SK-N-SH treated with all-trans-retinoic acid at 6 μM for 48 hours (cell line): Measurements from ENCODE around the gene PTPRT.

Source experiments
- ATAC-seq: fragments of 200-7000 bp; cut with Tn5 transposase; 3 replicates; pipeline ENCODE4 v1.9.1; 2020; ENCODE audit warnings: mild to moderate bottlenecking, moderate library complexity
- ARNTL ChIP-seq: fragments of 450-650 bp; formaldehyde crosslinking; IDR thresholded peaks from 2 replicates; pipeline ENCODE4 v1.5.0; 2020; ENCODE audit warnings: low read depth, mild to moderate bottlenecking, moderate library complexity, borderline replicate concordance
- BACH2 ChIP-seq: fragments of 250-450 bp; sonication (Bioruptor Pico); IDR thresholded peaks from 2 replicates; pipeline ENCODE4 v1.9.0; 2021; ENCODE audit warnings: mild to moderate bottlenecking, borderline replicate concordance
- CSDC2 ChIP-seq: fragments of 250-450 bp; sonication (Bioruptor Pico); IDR thresholded peaks from 2 replicates; pipeline ENCODE4 v1.5.0; 2020; ENCODE audit warnings: mild to moderate bottlenecking, moderate library complexity
- ESRRG ChIP-seq: fragments of 250-450 bp; sonication (Bioruptor Pico); IDR thresholded peaks from 2 replicates; pipeline ENCODE4 v1.6.1; 2021; ENCODE audit warnings: mild to moderate bottlenecking
- GLIS3 ChIP-seq: fragments of 250-450 bp; sonication (Bioruptor Pico); IDR thresholded peaks from 2 replicates; pipeline ENCODE4 v1.5.0; 2020; ENCODE audit warnings: mild to moderate bottlenecking, moderate library complexity
- ISL1 ChIP-seq: fragments of 250-450 bp; sonication (Bioruptor Pico); IDR thresholded peaks from 2 replicates; pipeline ENCODE4 v2.1.2; 2022; ENCODE audit warnings: mild to moderate bottlenecking, moderate library complexity
- OSR1 ChIP-seq: fragments of 250-450 bp; sonication (Bioruptor Pico); IDR thresholded peaks from 2 replicates; pipeline ENCODE4 v1.8.0; 2022; ENCODE audit warnings: moderate library complexity, mild to moderate bottlenecking, inconsistent platforms
- PPARA ChIP-seq: fragments of 250-450 bp; sonication (Bioruptor Pico); IDR thresholded peaks from 2 replicates; pipeline ENCODE4 v1.5.0; 2020; ENCODE audit warnings: mild to moderate bottlenecking, borderline replicate concordance
- RARB ChIP-seq: fragments of 250-450 bp; sonication (Bioruptor Pico); IDR thresholded peaks from 2 replicates; pipeline ENCODE4 v1.8.0; 2021; ENCODE audit warnings: mild to moderate bottlenecking, moderate library complexity
- SNAI2 ChIP-seq: fragments of 250-450 bp; sonication (Bioruptor Pico); IDR thresholded peaks from 2 replicates; pipeline ENCODE4 v1.5.0; 2020; ENCODE audit warnings: mild to moderate bottlenecking, moderate library complexity
- TCF4 ChIP-seq: fragments of 250-450 bp; sonication (Bioruptor Pico); IDR thresholded peaks from 2 replicates; pipeline ENCODE4 v1.8.0; 2021; ENCODE audit warnings: mild to moderate bottlenecking, moderate library complexity, borderline replicate concordance
- TOX ChIP-seq: fragments of 250-450 bp; sonication (Bioruptor Pico); IDR thresholded peaks from 2 replicates; pipeline ENCODE4 v1.8.0; 2021; ENCODE audit warnings: mild to moderate bottlenecking, moderate library complexity, borderline replicate concordance
- ZC3H10 ChIP-seq: fragments of 250-450 bp; sonication (Bioruptor Pico); IDR thresholded peaks from 2 replicates; pipeline ENCODE4 v1.5.1; 2021; ENCODE audit warnings: mild to moderate bottlenecking, moderate library complexity
- ZFP3 ChIP-seq: fragments of 250-450 bp; sonication (Bioruptor Pico); IDR thresholded peaks from 2 replicates; pipeline ENCODE4 v1.5.0; 2020; ENCODE audit warnings: mild to moderate bottlenecking, moderate library complexity
- ZFP30 ChIP-seq: fragments of 450-650 bp; formaldehyde crosslinking; IDR thresholded peaks from 2 replicates; pipeline ENCODE4 v1.5.0; 2022; ENCODE audit warnings: mild to moderate bottlenecking, moderate library complexity
- ZNF565 ChIP-seq: fragments of 450-650 bp; formaldehyde crosslinking; conservative IDR thresholded peaks from 2 replicates; pipeline ENCODE4 v1.5.0; 2020; ENCODE audit warnings: low read depth, mild to moderate bottlenecking, moderate library complexity
- ZNF70 ChIP-seq: fragments of 450-650 bp; formaldehyde crosslinking; IDR thresholded peaks from 2 replicates; pipeline ENCODE4 v1.5.0; 2020; ENCODE audit warnings: mild to moderate bottlenecking, moderate library complexity
- ZNF8 ChIP-seq: fragments of 450-650 bp; formaldehyde crosslinking; IDR thresholded peaks from 2 replicates; pipeline ENCODE4 v1.5.0; 2020; ENCODE audit warnings: mild to moderate bottlenecking, moderate library complexity
- TF ChIP-seq, protein P1 (sequence below): fragments of 250-450 bp; sonication (Bioruptor Pico); IDR thresholded peaks from 2 replicates; pipeline ENCODE4 v1.5.0; 2020; ENCODE audit warnings: mild to moderate bottlenecking, moderate library complexity
- TF ChIP-seq, protein P2 (sequence below): fragments of 250-450 bp; sonication (Bioruptor Pico); IDR thresholded peaks from 2 replicates; pipeline ENCODE4 v1.5.1; 2020; ENCODE audit warnings: low read depth, mild to moderate bottlenecking, moderate library complexity
- TF ChIP-seq, protein P3 (sequence below): fragments of 250-450 bp; sonication (Bioruptor Pico); IDR thresholded peaks from 2 replicates; pipeline ENCODE4 v1.8.0; 2020; ENCODE audit warnings: mild to moderate bottlenecking, moderate library complexity, borderline replicate concordance
- TF ChIP-seq, protein P4 (sequence below): fragments of 250-450 bp; sonication (Bioruptor Pico); IDR thresholded peaks from 2 replicates; pipeline ENCODE4 v1.8.0; 2021; ENCODE audit warnings: low read depth, mild to moderate bottlenecking, moderate library complexity, borderline replicate concordance
- TF ChIP-seq, protein P5 (sequence below): fragments of 250-450 bp; sonication (Bioruptor Pico); IDR thresholded peaks from 2 replicates; pipeline ENCODE4 v1.5.1; 2021; ENCODE audit warnings: mild to moderate bottlenecking, moderate library complexity

The PTPRT gene

DNA sequence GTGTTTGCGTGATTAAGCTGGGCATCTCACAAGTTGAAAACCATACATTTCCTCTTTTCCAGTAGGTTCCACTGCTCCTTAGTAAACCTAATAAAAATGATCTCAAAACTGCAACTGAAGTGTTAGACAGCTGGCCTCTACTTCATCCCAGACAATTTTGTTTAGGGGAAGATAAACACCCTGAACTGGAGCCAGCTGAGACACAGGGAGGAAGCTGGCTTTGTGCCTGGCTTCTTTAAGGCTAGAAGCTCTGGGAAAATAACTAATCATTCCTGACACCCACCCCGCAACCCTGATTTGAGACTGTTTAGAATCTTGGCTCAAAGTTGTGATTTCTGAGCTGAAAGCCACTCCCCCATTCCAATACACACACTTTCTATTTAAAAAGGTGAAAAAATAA is 11.6 kb downstream of the PTPRT start:
- no peak for TF ChIP-seq ISL1 (CRISPR knock-in tag)
- TF ChIP-seq, protein P1, sequence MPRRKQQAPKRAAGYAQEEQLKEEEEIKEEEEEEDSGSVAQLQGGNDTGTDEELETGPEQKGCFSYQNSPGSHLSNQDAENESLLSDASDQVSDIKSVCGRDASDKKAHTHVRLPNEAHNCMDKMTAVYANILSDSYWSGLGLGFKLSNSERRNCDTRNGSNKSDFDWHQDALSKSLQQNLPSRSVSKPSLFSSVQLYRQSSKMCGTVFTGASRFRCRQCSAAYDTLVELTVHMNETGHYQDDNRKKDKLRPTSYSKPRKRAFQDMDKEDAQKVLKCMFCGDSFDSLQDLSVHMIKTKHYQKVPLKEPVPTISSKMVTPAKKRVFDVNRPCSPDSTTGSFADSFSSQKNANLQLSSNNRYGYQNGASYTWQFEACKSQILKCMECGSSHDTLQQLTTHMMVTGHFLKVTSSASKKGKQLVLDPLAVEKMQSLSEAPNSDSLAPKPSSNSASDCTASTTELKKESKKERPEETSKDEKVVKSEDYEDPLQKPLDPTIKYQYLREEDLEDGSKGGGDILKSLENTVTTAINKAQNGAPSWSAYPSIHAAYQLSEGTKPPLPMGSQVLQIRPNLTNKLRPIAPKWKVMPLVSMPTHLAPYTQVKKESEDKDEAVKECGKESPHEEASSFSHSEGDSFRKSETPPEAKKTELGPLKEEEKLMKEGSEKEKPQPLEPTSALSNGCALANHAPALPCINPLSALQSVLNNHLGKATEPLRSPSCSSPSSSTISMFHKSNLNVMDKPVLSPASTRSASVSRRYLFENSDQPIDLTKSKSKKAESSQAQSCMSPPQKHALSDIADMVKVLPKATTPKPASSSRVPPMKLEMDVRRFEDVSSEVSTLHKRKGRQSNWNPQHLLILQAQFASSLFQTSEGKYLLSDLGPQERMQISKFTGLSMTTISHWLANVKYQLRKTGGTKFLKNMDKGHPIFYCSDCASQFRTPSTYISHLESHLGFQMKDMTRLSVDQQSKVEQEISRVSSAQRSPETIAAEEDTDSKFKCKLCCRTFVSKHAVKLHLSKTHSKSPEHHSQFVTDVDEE, result no peak
- TF ChIP-seq, protein P2, sequence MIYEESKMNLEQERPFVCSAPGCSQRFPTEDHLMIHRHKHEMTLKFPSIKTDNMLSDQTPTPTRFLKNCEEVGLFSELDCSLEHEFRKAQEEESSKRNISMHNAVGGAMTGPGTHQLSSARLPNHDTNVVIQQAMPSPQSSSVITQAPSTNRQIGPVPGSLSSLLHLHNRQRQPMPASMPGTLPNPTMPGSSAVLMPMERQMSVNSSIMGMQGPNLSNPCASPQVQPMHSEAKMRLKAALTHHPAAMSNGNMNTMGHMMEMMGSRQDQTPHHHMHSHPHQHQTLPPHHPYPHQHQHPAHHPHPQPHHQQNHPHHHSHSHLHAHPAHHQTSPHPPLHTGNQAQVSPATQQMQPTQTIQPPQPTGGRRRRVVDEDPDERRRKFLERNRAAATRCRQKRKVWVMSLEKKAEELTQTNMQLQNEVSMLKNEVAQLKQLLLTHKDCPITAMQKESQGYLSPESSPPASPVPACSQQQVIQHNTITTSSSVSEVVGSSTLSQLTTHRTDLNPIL (CRISPR knock-in tag), result no peak
- no peak for TF ChIP-seq RARB
- TF ChIP-seq ZNF70, result no peak
- TF ChIP-seq CSDC2 (CRISPR knock-in tag), result no peak
- no peak for TF ChIP-seq SNAI2 (CRISPR knock-in tag)
- no peak for TF ChIP-seq ZC3H10 (CRISPR knock-in tag)
- no peak for TF ChIP-seq ZNF8 (CRISPR knock-in tag)
- no peak for TF ChIP-seq TOX (CRISPR knock-in tag)
- TF ChIP-seq, protein P3, sequence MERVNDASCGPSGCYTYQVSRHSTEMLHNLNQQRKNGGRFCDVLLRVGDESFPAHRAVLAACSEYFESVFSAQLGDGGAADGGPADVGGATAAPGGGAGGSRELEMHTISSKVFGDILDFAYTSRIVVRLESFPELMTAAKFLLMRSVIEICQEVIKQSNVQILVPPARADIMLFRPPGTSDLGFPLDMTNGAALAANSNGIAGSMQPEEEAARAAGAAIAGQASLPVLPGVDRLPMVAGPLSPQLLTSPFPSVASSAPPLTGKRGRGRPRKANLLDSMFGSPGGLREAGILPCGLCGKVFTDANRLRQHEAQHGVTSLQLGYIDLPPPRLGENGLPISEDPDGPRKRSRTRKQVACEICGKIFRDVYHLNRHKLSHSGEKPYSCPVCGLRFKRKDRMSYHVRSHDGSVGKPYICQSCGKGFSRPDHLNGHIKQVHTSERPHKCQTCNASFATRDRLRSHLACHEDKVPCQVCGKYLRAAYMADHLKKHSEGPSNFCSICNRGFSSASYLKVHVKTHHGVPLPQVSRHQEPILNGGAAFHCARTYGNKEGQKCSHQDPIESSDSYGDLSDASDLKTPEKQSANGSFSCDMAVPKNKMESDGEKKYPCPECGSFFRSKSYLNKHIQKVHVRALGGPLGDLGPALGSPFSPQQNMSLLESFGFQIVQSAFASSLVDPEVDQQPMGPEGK (CRISPR knock-in tag), result no peak
- no peak for TF ChIP-seq ARNTL (CRISPR knock-in tag)
- TF ChIP-seq ZFP30 (CRISPR knock-in tag), result no peak
- TF ChIP-seq GLIS3 (CRISPR knock-in tag), result no peak
- TF ChIP-seq ZFP3 (CRISPR knock-in tag), result no peak
- no peak for ATAC-seq

DNA sequence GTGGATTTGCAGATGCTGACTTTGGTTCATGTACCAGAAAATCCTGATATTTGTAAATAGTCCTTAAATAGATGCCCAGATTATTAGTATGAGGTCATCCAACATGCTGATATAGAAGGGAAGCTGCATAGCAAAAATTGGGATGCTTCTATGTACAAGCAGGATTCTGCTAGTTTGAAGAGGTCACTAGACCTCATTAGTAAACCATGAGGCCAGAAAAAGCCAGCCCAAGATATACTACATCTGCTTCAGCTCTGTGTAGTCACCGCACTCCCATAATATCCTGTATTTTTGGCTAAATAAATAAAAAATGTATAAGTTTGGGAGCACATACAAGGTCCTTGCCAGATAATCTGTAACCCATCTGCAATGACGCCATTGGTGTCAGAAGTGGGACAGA is 13.0 kb downstream of the PTPRT start:
- no peak for TF ChIP-seq TOX (CRISPR knock-in tag)
- no peak for TF ChIP-seq ESRRG (CRISPR knock-in tag)
- TF ChIP-seq, protein P4, sequence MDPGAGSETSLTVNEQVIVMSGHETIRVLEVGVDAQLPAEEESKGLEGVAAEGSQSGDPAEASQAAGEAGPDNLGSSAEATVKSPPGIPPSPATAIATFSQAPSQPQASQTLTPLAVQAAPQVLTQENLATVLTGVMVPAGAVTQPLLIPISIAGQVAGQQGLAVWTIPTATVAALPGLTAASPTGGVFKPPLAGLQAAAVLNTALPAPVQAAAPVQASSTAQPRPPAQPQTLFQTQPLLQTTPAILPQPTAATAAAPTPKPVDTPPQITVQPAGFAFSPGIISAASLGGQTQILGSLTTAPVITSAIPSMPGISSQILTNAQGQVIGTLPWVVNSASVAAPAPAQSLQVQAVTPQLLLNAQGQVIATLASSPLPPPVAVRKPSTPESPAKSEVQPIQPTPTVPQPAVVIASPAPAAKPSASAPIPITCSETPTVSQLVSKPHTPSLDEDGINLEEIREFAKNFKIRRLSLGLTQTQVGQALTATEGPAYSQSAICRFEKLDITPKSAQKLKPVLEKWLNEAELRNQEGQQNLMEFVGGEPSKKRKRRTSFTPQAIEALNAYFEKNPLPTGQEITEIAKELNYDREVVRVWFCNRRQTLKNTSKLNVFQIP, result no peak
- no peak for TF ChIP-seq BACH2 (CRISPR knock-in tag)
- TF ChIP-seq OSR1, result no peak
- TF ChIP-seq, protein P5, sequence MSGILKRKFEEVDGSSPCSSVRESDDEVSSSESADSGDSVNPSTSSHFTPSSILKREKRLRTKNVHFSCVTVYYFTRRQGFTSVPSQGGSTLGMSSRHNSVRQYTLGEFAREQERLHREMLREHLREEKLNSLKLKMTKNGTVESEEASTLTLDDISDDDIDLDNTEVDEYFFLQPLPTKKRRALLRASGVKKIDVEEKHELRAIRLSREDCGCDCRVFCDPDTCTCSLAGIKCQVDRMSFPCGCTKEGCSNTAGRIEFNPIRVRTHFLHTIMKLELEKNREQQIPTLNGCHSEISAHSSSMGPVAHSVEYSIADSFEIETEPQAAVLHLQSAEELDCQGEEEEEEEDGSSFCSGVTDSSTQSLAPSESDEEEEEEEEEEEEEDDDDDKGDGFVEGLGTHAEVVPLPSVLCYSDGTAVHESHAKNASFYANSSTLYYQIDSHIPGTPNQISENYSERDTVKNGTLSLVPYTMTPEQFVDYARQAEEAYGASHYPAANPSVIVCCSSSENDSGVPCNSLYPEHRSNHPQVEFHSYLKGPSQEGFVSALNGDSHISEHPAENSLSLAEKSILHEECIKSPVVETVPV (CRISPR knock-in tag), result no peak
- no peak for TF ChIP-seq ARNTL (CRISPR knock-in tag)
- no peak for TF ChIP-seq PPARA
- TF ChIP-seq CSDC2 (CRISPR knock-in tag), result no peak
- no peak for TF ChIP-seq ZFP30 (CRISPR knock-in tag)
- no peak for TF ChIP-seq RARB
- TF ChIP-seq, protein P2 (CRISPR knock-in tag), result no peak
- no peak for TF ChIP-seq TCF4
- TF ChIP-seq ZNF565, result no peak
- no peak for ATAC-seq
